Head of caudate nucleus (tissue), 42 donors: ENCODE measurements around the gene COLEC11.
"Not testable (repeated sequence)": the region's sequence is repeated elsewhere in the genome, so short reads cannot be mapped to it uniquely, and the experiment has no call there.

Source experiments
- DNase-seq, 42 donors: peaks; one replicate each; pipeline versions ENCODE4 v3.0.0 to v3.0.0-alpha.2; 2020 to 2021; ENCODE audit warnings: mixed read lengths in 7 of 42
- intact Hi-C: fragments of 100-400 bp; cut with DNase I; formaldehyde crosslinking; loops from one replicate; pipeline ENCODE4 v1.15.0; 2022

COLEC11 gene

DNA sequence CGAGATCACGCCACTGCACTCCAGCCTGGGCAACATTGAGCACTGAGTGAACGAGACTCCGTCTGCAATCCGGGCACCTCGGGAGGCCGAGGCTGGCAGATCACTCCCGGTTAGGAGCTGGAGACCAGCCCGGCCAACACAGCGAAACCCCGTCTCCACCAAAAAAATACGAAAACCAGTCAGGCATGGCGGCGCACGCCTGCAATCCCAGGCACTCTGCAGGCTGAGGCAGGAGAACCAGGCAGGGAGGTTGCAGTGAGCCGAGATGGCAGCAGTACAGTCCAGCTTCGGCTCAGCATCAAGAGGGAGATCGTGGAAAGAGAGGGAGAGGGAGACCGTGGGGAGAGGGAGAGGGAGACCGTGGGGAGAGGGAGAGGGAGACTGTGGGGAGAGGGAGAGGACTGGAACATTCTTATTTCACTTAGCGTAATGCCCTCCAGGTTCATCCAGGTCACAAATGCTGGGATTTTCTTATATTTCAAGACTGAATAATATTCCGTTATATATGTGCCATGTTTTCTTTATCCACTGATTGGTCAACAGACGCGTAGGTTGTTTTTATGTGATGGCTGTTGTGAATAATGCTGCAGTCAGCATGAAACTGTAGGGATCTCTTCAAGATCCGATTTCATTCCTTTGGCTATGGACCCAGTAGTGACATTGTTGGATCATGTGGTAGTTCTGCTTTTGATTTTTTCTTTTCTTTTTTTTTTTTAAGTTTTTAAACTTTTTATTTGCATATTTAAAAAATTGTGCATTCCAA lies 21.7 kb downstream of the COLEC11 start:
- intact Hi-C loops: not testable (repeated sequence)
- peak in 2 of 42 donors; percentile 13 to 16 for DNase-seq

DNA sequence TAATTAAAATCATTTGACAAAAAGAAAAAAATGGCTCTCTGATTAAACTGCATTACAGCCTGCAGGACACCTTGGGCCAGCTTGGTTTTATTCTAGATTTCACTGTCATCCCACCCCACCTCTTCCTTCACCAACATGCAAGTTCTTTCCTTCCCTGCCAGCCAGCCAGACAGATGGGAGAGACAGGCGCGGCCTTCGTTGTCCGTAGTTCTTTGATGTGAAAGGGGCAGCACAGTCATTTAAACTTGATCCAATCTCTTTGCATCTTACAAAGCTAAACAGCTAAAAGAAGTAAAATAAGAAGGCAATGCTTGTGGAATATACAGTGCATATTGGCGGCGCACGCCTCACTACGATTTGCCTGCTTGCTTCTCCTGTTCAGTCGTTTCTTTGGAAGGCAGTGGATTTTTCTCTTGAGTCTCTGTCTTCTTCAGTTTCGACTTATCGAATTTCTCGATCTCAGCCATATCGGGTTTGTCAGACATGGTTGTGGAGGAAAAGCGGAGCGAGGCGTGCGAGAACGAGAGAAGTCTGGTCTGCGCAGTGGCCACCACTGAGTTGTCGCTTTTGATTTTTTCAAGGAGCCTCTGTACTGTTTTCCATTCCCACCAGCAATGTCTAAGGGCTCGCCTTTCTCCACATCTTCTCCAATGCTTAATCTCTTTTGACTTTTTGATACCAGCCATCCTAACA lies 22.4 kb downstream of the COLEC11 start:
- intact Hi-C loops: no loop called here
- peak in 6 of 42 donors; percentile 1 to 27 (median 6) for DNase-seq

DNA sequence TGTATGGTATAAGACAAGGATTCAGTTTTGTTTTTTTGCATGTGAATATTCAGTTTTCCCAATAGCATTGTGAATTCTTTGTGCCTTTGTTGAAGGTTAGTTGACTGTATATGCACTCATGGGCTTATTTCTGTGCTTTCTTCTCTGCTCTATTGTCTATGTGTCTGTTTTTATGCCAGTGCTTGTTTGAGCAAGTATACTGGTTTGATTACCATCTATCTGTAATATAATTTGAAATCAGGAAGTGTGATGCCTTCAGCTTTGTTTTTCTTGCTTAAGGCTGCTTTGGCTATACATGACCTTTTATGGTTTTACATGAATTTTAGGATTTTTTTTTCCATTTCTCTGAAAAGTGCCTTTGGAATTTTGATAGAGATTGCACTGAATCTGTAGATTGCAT lies 23.5 kb downstream of the COLEC11 start:
- no peak for DNase-seq
- intact Hi-C loops: no loop called here

- intact Hi-C loops: no loop called here
Measured at GRCh38 chr2:3619033-3619432, 24.1 kb downstream of the COLEC11 start.

GRCh38 chr2:3619661-3620060 lies 24.7 kb downstream of the COLEC11 start:
- intact Hi-C loops: not testable (repeated sequence)
- DNase-seq: peak in 6 of 42 donors; percentile 0 to 27 (median 7)

More at GRCh38 chr2:3619033-3619432, 24.1 kb downstream of the COLEC11 start:
- DNase-seq: no peak

DNA sequence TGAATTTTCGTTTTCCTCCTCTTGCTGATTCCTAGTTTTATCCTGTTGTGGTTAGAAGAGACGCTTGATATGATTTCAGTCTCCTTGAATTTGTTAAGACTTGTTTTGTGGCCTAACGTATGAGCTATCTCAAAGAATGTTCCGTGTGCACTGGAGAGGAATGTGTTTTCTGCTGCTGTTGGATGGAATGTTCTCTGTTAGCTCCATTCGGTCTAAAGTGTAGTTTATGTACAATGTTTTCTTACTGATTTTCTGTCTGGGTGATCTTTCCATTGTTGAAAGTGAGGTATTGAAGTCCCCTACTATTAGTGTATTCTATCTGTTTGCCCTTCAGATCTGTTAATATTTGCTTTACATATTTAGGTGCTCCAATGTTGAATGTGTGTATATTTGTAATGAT lies 25.9 kb downstream of the COLEC11 start:
- intact Hi-C loops: no loop called here
- DNase-seq: no peak

DNA sequence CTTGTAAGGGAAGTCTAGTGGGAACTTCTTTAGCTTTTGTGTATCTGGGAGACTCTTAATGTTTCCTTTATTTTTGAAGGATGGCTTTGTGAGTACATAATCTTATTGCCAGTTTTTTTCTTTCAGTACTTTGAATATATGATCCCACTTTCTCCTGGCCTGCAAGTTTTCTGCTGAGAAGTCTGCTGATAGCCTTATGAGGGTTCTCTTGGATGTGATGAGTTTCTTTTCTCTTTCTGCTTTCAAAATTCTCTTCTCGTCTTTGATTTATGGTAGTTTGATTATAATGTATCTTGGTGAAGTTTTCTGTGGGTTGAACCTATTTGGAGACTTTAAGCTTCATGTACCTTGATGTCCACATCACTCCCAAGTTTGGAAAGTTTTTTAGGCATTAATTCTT lies 28.1 kb downstream of the COLEC11 start:
- intact Hi-C loops: no loop called here
- DNase-seq: no peak

GRCh38 chr2:3624059-3624794 lies 29.3 kb downstream of the COLEC11 start:
- DNase-seq: peak in 5 of 42 donors; percentile 1 to 13 (median 3)
- intact Hi-C loops: no loop called here

DNA sequence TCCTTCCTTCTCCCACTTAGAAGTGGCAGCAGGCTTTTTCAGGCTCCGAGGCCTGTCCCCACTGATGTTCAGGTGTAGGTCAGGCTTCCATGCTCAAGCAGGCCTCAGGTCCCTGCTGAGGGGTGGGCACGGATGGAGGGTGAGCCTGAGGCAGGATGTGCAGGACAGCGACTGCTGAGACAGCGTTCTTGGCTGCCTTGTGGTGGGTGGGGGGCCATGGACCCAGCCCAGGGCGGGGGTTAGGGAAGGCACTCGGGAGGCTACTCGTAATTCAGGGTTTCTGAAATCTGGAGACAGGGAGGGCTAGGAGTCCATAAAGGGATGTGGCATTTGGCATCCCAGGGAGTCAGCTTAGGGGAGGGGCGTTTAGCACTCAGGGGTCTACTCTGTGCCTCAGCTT lies 30.3 kb downstream of the COLEC11 start:
- peak in 5 of 42 donors; percentile 1 to 10 (median 8) for DNase-seq
- intact Hi-C loops: no loop called here

DNA sequence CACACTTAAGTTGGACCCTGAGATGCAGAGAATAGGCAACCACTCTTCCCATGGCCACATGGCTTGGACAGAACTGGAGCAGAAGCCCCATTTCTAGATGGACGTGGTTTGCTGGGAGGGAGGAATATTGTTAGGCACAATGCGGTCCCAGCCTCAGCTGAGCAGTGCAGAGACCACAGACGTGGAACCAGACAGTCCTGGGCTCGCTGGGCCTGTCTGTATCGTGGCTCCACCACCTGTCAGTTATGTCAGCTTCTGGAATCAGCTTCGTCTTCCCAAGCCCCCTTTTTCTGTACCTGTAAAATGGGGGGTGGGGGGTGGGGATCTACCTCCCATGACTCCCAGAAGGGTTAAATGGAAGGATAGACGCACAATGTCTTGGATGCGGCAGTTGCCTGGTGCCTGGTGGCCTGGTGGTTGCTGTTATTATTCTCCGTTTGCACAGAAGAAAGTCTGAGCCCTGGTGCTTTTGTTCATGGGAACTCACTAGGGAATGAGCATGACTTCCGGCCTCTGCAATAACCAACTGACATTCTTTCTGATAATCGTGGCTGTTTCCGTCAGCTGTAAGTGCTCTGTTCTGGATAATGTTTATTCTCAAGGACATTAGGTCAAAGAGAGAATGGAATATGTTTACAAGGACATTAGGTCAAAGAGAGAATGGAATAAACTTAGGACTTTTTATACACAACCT lies 31.4 kb downstream of the COLEC11 start:
- DNase-seq: peak in 6 of 42 donors; percentile 1 to 13 (median 8)
- intact Hi-C loops: no loop called here

GRCh38 chr2:3626812-3627499 lies 32.0 kb downstream of the COLEC11 start:
- intact Hi-C loops: no loop called here
- DNase-seq: peak in 7 of 42 donors; percentile 2 to 25 (median 8)

DNA sequence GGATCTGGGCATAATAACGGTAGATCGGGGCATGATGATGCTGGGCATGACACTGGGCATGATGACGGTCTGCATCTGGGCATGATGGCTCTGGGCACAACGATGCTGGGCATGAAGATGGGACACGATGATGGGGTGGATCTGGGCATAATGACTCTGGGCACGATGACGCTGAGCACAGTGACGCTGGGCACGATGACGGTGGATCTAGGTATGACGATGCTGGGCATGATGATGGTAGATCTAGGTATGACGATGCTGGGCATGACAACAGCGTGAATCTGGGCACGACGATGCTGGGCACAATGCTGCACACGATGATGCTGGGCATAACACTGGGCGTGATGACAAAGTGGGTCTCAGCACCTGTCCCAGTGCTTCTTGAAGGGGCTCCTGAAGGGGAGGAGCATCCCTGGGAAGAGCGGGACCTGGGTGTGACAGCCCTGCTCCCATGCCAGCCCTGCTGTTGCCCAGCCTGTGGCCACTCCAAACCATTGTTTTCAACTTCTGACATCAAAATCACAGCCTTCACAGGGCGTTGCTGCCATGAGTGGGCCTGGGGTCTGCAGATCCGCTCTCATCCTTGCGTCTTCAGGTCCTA lies 32.7 kb downstream of the COLEC11 start:
- peak in 8 of 42 donors; percentile 1 to 23 (median 6) for DNase-seq
- intact Hi-C loops: no loop called here

- DNase-seq: peak in 9 of 42 donors; percentile 2 to 35 (median 4)
- intact Hi-C loops: no loop called here
Measured at GRCh38 chr2:3628241-3628679, 33.3 kb downstream of the COLEC11 start.

GRCh38 chr2:3628800-3629199 lies 33.9 kb downstream of the COLEC11 start:
- peak in 10 of 42 donors; percentile 8 to 37 (median 18) for DNase-seq
- intact Hi-C loops: no loop called here

- intact Hi-C loops: no loop called here
- peak in 3 of 42 donors; percentile 3 to 16 (median 4) for DNase-seq
Measured at GRCh38 chr2:3630631-3631030, 35.7 kb downstream of the COLEC11 start.

GRCh38 chr2:3631161-3631850 lies 36.4 kb downstream of the COLEC11 start:
- peak in 7 of 42 donors; percentile 2 to 28 (median 7) for DNase-seq
- intact Hi-C loops: no loop called here
